GM21423 (cell line): Measurements from ENCODE around the gene MACROD2.

Experiments
- ATAC-seq: cut with Tn5 transposase; IDR thresholded peaks from one replicate; pipeline ENCODE4 v1.9.1; 2021; ENCODE audit warnings: mild to moderate bottlenecking, moderate library complexity; ENCODE audit not compliant: unreplicated experiment

Gene MACROD2

DNA sequence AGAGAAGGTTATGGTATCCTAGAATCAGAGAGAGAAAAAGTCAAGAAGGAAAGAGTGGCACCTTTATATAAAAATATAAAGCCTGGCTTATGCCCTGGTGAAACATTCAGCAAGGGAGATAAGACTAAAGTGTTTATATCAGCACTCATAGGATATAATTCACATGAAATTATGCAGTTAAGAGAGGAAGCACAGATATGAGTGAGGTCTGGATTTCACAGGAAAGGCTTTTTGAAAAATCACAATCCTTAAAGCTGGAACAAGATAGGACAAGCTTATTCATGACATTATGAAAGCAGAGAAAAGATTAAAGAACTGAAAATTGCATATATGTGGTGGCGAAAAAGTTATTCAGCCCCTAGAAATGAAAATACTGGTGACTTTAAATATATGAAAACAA is 523.3 kb downstream of the MACROD2 start:
- no peak for ATAC-seq

DNA sequence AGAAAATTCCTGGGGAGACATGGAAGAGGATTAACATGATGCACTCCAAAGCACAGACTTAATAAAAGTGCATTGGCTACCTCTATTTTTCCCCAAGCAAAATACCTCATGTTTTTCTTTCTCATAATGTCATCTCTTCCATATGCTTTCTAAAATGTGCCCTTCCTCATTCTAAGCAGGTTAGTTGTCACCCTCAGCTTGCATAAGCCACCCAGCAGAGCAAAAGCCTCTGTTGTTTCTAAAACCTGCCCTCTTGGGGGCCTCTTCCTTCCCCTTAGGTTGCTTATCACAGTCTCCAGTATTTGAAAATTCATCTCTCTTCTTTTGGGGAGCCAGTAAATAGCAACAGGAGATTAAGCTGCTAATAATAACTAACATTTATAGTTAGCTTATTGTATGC is 525.7 kb downstream of the MACROD2 start:
- ATAC-seq = no peak

DNA sequence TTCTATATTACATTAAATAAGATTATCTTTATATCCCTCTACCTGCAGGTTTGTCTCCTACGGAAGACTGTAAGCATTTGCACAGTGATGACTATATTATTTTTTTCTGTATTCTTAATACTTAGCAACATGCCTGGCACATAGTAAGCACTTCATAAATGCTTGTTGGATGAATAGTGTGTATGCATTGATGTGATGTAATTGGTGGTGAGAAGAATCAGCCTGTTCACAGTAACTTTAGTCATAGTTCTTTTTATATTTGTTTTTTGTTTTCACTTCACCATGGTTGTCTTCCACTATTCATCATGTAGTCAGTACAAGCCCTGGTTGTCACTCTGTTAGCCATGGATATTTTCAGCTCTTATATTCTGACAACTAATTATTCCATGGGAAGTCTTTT is 526.1 kb downstream of the MACROD2 start:
- ATAC-seq = no peak

DNA sequence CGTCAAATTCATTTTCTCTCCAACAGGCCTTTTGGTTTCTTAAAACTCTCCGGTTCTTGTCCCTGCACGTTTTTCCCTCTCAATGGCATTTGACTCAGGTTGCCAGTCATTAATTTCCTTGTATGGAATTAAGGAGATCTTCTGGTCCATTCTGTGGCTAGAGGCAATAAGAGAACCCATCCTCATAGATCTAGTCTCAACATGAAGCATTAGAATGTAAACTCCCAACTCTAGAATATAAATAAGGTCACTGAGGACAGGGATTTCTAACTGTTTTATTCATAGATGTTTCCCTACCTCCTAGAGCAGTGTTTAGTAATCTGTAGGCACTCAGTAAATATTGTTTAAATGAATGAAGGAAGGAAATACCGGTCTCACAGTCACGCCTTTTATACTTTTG is 527.3 kb downstream of the MACROD2 start:
- ATAC-seq = no peak

DNA sequence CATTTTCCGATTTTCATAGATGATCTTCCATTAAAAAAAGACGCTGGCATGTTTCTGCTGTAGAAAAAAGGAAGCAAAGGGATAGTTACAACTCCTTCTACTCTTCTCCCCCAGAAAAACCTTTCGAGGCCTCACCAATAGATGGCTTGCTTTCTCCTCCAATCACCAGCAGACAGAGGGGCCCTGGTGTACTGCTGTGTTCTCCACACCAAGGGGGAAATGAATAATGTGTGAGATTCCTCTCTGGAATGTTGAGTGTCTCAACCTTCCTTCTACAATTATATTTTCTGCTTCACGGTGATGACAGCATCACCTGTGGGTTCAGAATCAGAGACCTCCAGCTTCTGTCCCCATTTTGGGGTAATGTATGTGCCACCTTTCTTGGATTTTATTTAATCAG is 527.8 kb downstream of the MACROD2 start:
- ATAC-seq = no peak

DNA sequence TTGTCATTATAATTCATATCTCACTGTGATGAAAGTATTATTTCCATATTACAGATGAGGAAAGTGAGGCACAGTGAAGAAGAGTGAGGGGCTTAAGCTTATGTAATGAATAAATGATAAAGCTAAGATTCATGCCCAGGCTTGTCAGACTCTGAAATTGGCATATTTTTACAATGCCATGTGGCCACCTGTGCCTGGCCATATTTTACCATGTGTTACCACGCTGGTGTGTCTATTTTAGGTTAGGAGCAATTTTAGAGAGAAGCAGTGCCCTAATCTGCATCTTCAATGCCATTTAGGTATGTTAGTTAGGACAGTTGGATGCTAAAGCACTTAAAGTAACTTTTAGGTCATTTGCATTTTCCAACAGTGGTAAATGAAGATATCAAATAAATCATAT is 530.1 kb downstream of the MACROD2 start:
- no peak for ATAC-seq

DNA sequence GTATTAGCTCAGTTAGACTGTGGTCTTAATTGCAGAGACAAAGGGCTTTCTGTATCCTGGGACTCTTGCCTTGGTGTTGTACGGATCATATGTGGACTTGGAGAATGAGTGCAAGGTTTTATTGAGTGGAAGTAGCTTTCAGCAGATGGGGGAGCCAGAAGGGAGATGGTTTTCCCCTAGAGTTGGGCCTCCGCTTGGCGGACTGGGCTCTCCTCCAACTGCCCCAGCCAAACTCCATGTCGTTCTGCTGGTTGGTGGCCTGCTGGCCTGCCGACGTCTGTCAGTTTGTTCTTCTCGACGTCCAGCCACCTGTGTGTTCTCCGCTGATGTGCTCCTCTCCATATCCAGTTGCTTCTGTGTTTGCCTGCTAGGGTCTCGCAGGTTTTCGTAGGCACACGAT is 531.6 kb downstream of the MACROD2 start:
- ATAC-seq = no peak

DNA sequence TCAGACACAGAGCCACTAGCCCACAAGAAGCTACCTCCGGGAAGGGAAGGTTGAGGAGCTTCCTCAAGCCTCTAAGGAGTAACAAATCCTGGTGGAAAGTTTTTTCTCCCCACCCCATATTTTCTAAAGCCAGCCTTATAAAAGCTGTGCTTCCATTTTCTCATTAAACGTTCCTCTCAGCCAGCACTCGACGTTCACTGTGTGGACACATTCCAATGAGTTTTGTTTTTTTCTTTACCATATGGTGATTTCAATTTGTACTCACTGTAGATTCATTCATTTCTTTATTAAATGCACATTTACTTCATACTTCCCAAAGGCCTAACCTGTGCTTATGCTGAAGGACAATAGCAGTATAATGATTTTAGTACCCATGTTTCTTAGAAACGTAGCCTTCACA is 536.5 kb downstream of the MACROD2 start:
- ATAC-seq = no peak

DNA sequence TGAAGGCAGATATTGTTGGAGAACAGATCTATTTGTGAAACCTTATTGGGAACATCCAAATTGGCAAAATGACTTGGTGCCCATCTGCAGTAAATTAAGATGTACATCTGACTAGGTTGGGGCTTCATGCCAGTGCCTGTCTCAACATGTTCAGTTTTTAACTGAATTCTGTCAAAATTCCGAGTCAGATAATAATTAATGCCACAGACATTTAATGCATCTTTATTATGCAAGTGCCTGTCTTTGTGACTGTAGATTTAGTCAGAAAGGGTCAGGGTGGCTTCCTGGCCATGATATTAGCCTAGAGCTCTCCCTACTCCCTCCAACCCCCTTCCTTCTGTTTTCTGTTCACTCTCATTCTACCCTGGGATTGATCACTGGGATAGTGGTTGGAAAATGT is 541.4 kb downstream of the MACROD2 start:
- no peak for ATAC-seq

DNA sequence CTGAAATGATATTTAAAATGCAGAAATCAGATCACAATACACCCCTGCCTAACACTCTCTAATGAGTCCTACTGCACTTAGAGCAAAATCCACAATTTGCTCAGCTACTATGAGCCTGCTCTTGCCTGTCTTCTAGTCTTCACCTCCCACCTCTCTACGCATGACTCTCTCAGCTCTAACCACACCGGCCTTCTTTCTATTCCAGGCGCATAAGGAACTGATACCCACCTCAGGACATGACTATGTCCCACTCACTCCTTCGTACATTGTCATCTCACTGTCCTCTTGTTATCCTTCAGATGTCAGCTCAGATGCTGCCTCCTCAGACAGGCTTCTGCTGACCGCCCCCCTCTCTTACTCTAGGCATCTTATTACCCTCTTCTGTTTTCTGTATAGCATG is 543.1 kb downstream of the MACROD2 start:
- ATAC-seq = peak; percentile 97

DNA sequence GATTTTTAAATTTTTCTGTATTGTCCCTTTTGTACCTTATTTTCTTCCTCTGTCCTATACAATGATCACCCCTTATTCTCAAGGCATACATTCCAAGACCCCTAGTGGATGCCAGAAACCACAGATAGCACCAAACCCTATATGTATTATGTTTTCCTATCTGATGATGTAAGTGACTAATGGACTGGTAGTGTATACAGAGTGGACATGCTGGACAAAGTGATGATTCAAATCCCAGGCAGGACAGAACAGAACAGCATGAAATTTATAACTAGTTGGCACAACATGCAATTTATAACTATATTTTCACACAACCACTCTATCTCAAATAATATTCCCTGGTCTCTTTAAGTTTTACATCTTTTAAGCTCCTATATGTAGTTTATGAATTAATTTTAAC is 547.7 kb downstream of the MACROD2 start:
- no peak for ATAC-seq

DNA sequence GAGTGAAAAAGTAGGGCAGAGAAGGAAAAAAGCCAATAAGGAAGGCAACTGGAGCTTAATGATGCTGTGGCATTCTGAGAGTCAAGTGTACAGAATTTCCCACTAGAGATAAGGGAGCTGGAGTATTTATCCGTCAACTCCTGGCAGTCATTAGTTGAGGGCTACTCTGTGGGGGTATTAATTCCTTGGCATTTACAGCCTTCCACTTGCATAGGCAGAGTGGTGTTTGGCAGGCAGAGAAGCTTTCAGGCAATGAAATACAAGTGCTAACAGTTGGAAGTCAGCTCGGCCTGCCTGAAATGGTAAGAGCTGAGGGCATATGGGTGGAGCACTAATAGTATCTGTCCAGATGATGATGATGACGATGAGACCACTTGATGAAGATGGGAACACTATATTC is 549.4 kb downstream of the MACROD2 start:
- no peak for ATAC-seq

DNA sequence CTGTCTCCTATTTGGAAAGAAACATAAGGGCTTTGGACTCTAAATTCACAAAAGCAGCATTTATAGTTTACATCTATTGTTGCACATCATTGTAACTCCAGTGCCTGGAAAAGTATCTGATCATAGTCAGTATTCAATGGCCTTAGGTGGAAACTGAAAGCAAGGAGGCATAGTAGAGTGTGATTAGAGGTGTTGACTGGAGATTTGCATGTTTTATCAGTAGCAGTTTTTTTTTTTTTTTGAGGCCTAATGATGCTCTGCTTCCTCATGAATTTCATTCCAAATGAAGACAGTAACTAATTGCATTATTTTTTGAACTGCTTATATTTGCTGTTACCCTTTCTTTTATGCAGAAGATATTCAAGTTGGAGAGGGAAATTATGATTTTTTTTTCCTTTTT is 555.3 kb downstream of the MACROD2 start:
- no peak for ATAC-seq

DNA sequence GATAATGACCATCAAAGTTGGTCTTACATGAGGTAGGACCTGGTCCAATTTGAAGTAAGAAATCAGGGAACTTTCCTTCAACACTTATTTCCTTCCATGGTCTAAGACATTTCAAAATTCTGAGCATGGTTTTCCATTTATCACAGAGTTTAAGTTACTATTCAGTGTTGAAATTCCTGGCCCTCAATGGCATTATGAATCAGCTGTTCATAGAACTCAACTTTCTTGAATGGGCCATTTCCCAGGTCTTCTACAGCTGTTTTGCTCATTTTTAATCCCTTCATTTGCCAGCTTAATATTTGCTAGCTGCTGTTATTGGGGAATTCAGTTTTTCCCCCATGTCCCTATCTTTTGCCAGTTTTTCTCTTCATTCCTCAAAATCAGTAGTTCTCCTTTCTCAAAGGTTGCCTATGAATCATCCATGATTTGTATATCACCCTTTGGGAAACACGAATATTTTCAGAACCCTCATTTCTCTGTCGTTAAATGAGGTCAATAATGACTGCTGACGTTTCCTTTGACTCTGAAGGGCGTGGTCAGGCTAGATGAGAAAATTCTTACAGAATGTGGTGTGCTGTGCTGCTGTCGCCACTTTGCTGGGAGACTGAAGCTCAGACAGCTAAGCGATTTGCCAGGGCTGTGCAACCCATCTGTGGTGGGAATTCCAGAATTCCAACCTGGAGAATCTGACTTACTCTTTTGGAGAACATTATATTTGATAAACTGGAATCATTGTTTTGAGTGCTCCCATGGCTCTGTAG is 558.6 kb downstream of the MACROD2 start:
- no peak for ATAC-seq

DNA sequence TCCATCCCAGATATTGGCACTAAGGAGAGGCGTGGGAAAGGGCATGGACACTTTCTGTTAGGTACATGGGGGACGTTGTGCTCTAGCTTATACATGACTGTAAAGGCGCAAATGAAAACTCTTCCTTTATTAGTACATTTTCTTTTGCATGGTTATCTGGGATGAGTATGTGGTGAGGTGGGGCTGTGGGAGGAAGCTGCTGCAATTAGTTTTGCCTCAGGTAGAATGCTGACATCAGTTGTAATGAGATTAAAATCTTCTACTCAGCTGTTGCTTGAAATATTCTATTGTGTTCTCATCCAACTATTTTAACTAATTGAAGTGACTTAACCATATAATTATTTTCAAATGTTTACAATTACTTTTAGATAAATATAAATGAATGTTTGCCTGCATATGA is 560.4 kb downstream of the MACROD2 start:
- ATAC-seq = no peak

DNA sequence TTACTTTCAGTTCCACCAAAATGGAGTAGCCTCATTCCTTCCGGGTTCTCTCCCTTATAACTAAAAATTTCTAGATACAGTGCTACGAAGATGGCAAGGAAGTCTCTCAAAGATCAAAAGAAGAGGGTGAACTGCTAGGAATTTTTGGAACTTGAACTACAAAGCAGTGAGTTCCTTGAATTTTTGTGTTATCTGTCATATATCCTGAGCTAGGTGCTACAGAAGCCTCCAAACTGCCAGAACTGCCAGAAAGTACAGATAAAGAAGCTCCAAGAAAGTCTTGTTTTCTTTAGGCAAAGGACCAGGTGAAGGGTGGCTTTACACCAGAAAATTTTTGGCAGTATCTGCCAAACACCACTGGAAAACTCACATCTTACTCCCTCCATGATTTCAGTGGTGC is 560.9 kb downstream of the MACROD2 start:
- ATAC-seq = no peak

DNA sequence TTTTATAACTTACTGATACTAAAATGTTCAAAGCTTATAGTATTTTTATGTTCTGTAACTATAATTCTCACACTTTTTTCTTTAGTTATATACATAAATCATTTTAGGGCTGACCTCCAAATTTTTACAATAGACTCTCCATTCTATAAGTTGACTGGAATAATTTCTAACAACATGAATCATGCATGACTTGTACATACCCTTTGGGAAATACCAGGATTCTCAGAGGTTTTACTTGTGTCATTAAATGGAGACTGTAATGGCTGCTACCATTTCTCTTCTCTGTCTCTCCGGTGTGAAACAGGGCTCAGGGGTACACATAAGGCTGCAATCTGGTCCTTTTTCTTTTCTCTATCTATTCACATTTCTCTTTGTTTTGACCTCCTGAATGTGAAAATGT is 564.3 kb downstream of the MACROD2 start:
- ATAC-seq = no peak

DNA sequence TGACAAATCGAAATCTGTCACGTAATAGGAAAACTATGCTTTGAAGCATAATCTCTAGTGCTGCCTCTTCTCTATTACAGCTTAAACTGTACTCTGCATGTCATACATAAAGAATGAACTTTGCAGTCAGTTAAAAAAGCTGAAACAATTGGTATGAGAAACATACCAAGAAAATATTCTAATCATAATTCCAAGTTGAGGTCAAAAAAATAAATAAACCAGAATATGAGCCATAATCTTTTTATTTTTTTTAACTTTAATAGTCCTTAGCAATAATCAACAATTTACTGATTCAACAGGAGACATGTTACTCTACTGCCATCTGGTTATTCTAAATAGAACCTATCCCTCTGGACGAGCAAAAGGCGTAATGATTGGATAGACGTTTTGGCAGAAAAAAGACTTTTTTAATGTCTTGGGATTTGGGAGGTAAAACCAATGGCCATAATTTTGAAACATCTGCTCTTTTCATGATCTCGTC is 566.5 kb downstream of the MACROD2 start:
- no peak for ATAC-seq

DNA sequence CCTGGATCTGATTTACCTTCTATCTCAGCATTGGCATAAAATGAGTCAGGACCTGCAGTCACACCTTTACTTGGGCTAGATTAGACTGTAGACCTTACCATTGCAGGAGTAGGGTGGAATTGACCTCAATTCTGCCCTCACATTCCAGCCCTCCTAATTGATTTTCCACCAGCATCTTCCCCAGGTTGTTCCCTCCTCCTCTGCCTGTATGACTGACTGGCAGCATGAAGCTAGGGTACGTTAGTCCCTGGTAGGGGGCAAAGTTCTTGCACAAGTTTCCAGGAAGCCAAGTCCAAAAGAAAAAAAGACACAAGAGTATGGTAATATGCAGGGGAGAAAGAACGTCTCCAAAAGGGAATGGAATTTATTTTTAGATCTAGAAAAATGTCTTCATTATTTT is 567.7 kb downstream of the MACROD2 start:
- no peak for ATAC-seq

DNA sequence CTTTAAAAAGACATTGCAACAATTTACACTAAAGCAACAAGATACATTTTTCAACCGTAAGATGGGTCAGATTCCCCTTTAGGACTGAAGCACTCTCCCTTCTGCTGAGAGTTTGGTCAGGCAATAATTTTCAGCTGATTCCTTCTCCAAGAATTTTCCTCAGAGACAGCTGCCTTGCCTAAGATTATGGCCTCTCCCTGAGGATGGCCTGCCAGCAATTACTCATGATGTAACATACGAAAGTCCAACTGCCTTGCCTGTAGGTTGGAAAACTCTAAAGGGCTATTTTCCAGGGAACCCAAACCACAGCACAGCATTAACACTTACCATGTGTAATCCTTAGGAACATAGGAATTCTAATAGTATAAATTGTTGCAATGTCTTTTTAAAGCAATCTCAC is 571.2 kb downstream of the MACROD2 start:
- no peak for ATAC-seq

DNA sequence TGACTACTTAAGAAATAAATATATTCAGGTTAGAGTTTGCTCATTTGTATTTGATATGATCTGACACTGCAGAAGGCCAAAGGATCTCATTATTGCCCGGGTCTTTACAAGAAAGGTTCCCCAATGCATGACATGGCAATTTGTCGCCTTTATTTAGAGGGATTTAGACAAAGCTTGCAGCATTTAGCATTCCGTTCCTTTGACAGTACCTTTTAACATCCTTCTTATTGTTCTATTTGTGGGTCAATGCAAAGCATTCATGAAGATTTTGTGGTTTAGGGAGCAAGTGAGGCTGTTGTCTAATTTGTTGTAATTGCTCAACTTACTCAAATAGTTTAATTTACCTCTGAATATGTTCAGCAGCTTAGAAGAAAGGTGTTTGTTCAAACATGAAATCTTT is 572.9 kb downstream of the MACROD2 start:
- ATAC-seq = no peak

DNA sequence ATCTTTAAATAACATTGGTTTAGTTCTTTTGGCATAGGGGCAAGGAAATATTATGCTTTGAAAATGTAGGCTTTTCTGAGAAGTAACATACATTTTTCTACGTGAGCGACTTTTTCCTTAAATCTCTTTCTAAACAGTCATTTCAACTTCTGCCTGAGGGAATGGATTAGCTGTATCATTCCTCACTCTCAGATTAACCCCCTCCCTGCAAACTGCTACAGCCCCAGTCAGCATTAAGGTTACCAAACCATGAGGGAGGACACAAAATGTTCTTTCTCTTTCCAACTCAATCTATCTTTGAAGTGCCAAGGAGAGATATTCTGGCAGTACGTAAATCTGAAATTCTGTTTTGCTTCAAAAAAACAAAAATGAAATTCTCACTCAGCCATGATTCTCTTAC is 573.4 kb downstream of the MACROD2 start:
- no peak for ATAC-seq

DNA sequence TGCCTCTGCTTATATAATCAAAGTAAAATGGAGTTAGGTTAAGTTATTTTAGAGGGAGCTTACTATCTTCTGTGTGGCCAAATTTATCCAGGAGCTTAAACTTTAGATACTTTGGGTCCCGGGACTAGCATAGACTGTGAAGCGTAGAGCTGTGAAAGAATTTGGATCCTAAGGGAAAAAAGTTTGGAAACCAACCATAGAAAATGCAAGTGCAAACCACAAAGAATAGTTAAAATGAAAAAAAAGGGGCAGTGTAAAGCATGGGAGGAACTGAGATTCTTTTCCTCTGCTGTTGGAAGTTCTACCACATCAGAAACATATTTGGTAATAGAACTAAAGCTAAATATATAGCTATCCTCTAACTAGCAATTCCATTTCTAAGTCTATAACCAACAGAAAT is 574.3 kb downstream of the MACROD2 start:
- no peak for ATAC-seq
